ENCODE data around the gene ACTR3. TPM values are rescaled to one million over a fixed set of nuclear protein-coding genes. Genes with fewer than 3 reads are reported as not detected.

Gene ACTR3
- total and polyA plus RNA-seq, 10 of the 15 experiments (the other 5 are each of a cell fraction or from before 2014, with no cell fraction given), result 79.1 to 616 (median 471) TPM

DNA sequence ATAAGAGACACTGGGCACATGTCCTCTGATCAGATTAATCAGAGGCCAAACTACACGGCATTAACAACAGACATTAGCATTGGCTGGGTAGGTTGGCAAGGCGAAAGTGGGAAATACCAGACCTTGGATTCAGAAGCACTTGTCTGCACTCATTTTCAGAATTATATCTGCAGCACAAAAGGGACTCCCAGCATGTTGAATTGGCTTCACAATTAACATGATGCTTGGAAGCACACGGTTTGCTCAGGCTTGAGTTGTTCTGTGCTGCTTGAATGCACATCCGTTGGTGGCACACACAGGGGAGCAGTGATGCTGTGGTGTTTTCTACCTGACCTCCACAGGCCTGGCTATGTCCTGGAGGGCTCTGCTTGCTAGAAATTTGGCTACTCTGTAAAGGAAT lies 83.9 kb downstream of the ACTR3 start:
- no peaks in the 10 kb centered on the region for H3K9me3 ChIP-seq (replicated peaks; ENCODE audit: control insufficient read depth, insufficient read depth, low read length)
- FAIRE-seq, result no peak
- intact Hi-C loops (cut with micrococcal nuclease; ENCODE audit: unreplicated experiment), result loop anchor here (10.0 kb wide), 1 partner anchor 219 kb away; the partner anchor contains the start of gene SLC35F5

DNA sequence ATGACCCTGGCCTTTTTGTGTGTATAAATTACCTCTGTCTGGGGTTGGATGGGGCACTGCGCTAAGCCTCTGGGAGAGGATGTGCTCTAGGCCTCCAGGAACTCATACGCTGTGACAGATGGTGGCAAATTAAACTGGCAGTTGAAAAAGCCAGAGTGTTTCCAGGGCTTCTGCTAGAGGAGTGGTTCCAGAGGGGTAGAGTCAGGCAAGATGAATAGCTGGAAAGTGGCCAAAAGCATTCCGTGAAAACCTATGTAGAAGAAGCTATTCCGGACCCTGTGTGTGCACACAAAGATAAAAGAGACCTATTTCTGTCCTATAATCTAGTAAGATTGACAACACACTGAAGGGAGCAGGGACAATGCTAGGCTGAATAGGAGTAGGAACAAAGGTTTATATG lies 84.8 kb downstream of the ACTR3 start:
- in situ Hi-C loops (cut with MboI) (no loop called here), intact Hi-C loops (cut with micrococcal nuclease; ENCODE audit: unreplicated experiment) (loop anchor here (10.0 kb wide), 1 partner anchor 220 kb away; the partner anchor contains the start of gene SLC35F5)
- ChIA-PET RAD21 (ENCODE audit: unreplicated experiment) (no interaction called here), SMC1A (ENCODE audit: uncharacterized antibody, unreplicated experiment) (interaction anchor here (1.1 kb wide), 1 partner anchor 8 kb away, joined by 3 read pairs; no protein-coding TSS in a partner anchor), CTCF (interaction anchor here (0.8 to 1.5 kb wide), 3 partner anchors 8 to 78 kb away, joined by 3 to 4 read pairs (median 3); no protein-coding TSS in a partner anchor), POLR2A (no interaction called here)
- Histone ChIP-seq H3K9ac (ENCODE audit: control insufficient read depth, insufficient read depth, low read length) (no peak overlapping the region), H4K20me1 (ENCODE audit: control insufficient read depth, insufficient read depth) (no peaks in the 10 kb centered on the region), H3K4me1 (ENCODE audit: control insufficient read depth, insufficient read depth, low read length) (no peaks in the 10 kb centered on the region), H3K27ac (ENCODE audit: control insufficient read depth, insufficient read depth) (no peak overlapping the region), H3K36me3 (ENCODE audit: control insufficient read depth in 2 of 2, insufficient read depth in 2 of 2, low read length in 1 of 2) (peaks cover 0 to 8% of the 10 kb centered on the region in 2 experiments; a peak in 2 of 4 replicates), H2AFZ (ENCODE audit: control insufficient read depth, low read depth, low read length) (no peak overlapping the region), H3K4me2 (ENCODE audit: control insufficient read depth, insufficient read depth) (no peak overlapping the region), H3K27me3 (replicated peaks in 1 of 2; ENCODE audit: control insufficient read depth in 2 of 2, insufficient read depth in 2 of 2, low read length in 1 of 2) (no peaks in the 10 kb centered on the region), H3K4me3 (no peak overlapping the region), H3K9me3 (replicated peaks; ENCODE audit: control insufficient read depth, insufficient read depth, low read length) (no peaks in the 10 kb centered on the region; the same call in 2 of the 3 replicates), H3K79me2 (ENCODE audit: control insufficient read depth, insufficient read depth, low read length) (no peaks in the 10 kb centered on the region)
- no peak for FAIRE-seq
- no TSS peak for BruUV-seq (replicated peaks)
- no peak for ATAC-seq
- 88% methylated on average over 4 of the region's 4 CpGs for WGBS (ENCODE audit: insufficient coverage, insufficient replicate concordance, low lambda C conversion rate, missing lambda C conversion rate)
- no peak for DNase-seq (ENCODE audit: low read depth, low spot score)
- TF ChIP-seq E2F8 (IDR thresholded peaks at IDR 0.05; ENCODE audit: low read depth, partially characterized antibody), result no peak
- no peak for TF ChIP-seq USF1 (IDR thresholded peaks at IDR 0.05; ENCODE audit: borderline replicate concordance, extremely low read length, insufficient read depth, low read depth, low read length)
- TF ChIP-seq MEF2A (IDR thresholded peaks at IDR 0.05; ENCODE audit: insufficient read depth, low read depth, low read length), result no peak
- no peak for TF ChIP-seq SP1 (IDR thresholded peaks at IDR 0.05; ENCODE audit: low read depth, low read length)
- TF ChIP-seq HCFC1 (IDR thresholded peaks at IDR 0.05; ENCODE audit: low read length), result no peak
- TF ChIP-seq NFYB (IDR thresholded peaks at IDR 0.05; ENCODE audit: insufficient read depth, low read depth, low read length), result no peak
- no peak for TF ChIP-seq JUND (IDR thresholded peaks at IDR 0.05; ENCODE audit: low read depth, low read length)

More for the DNA sequence above, 83.9 kb downstream of the ACTR3 start:
- in situ Hi-C loops (cut with MboI), result no loop called here
- ATAC-seq, result no peak
- TF ChIP-seq SMAD5 (IDR thresholded peaks at IDR 0.05; ENCODE audit: low read depth) (no peak), ZBTB33 (IDR thresholded peaks at IDR 0.05) (no peak), PAX5 (IDR thresholded peaks at IDR 0.05; ENCODE audit: borderline replicate concordance, low read depth, low read length) (no peak)
- Histone ChIP-seq H3K4me3 (no peak overlapping the region), H3K79me2 (ENCODE audit: control insufficient read depth, insufficient read depth, low read length) (no peaks in the 10 kb centered on the region), H3K4me1 (ENCODE audit: control insufficient read depth, insufficient read depth, low read length) (no peaks in the 10 kb centered on the region), H3K27me3 (replicated peaks in 1 of 2; ENCODE audit: control insufficient read depth in 2 of 2, insufficient read depth in 2 of 2, low read length in 1 of 2) (no peaks in the 10 kb centered on the region), H3K27ac (ENCODE audit: control insufficient read depth, insufficient read depth) (no peak overlapping the region), H4K20me1 (ENCODE audit: control insufficient read depth, insufficient read depth) (no peaks in the 10 kb centered on the region), H3K36me3 (ENCODE audit: control insufficient read depth in 2 of 2, insufficient read depth in 2 of 2, low read length in 1 of 2) (peaks cover 0 to 8% of the 10 kb centered on the region in 2 experiments; a peak in 2 of 4 replicates), H2AFZ (ENCODE audit: control insufficient read depth, low read depth, low read length) (no peak overlapping the region), H3K9ac (ENCODE audit: control insufficient read depth, insufficient read depth, low read length) (no peak overlapping the region), H3K4me2 (ENCODE audit: control insufficient read depth, insufficient read depth) (no peak overlapping the region)
- ChIA-PET SMC1A (ENCODE audit: uncharacterized antibody, unreplicated experiment) (no interaction called here), RAD21 (ENCODE audit: unreplicated experiment) (no interaction called here), POLR2A (no interaction called here), CTCF (no interaction called here)
- WGBS (ENCODE audit: insufficient coverage, insufficient replicate concordance, low lambda C conversion rate, missing lambda C conversion rate), result 32% methylated on average over 4 of the region's 4 CpGs
- BruUV-seq (replicated peaks), result no TSS peak
- DNase-seq (ENCODE audit: low read depth, low spot score), result no peak
